GM12878 (cell line): ENCODE results near the gene CAMTA1. TPM values are rescaled to one million over a fixed set of nuclear protein-coding genes. Genes with fewer than 3 reads are reported as not detected.

ENCODE experiments used
- ATAC-seq: fragments of 200-7000 bp; cut with Tn5 transposase; 3 replicates; pipeline ENCODE4 v1.9.1; 2020; ENCODE audit warnings: mild to moderate bottlenecking, moderate library complexity
- BruUV-seq: library from RNA; stranded (reverse); fragments of 400-500 nt; replicated peaks from 2 replicates; lab custom pipeline; 2021; lab: Mats Ljungman, UMichigan
- CTCF ChIA-PET: fragments of 300-600 bp; sonication (Branson Sonifier 250); formaldehyde crosslinking; extraction: SDS; loops from one replicate; lab custom pipeline; 2021; ENCODE audit warnings: inconsistent platforms; lab: Yijun Ruan, JAX
- POLR2A ChIA-PET: fragments of 350-600 bp; formaldehyde crosslinking; extraction: SDS; loops from one replicate; lab custom pipeline; 2021; ENCODE audit warnings: inconsistent platforms; lab: Charles Lee
- RAD21 ChIA-PET: fragments of 300-600 bp; sonication (Branson Sonifier 250); formaldehyde crosslinking; loops from one replicate; lab custom pipeline; 2023; ENCODE audit warnings: antibody characterized with exemption; ENCODE audit not compliant: unreplicated experiment; lab: Charles Lee
- SMC1A ChIA-PET: fragments of 300-600 bp; sonication (Branson Sonifier 250); formaldehyde crosslinking; loops from one replicate; lab custom pipeline; 2023; ENCODE audit not compliant: unreplicated experiment, uncharacterized antibody; lab: Charles Lee
- DNase-seq: peaks from one replicate; pipeline ENCODE4 v3.0.0-alpha.2; 2011; ENCODE audit warnings: low read depth, low spot score
- FAIRE-seq: peaks from 3 replicates; lab custom pipeline; 2011; peaks lifted over from hg19 to GRCh38; lab: Jason Lieb, UNC
- H2AFZ ChIP-seq: 2 replicates; pipeline ENCODE4 v1.6.0; 2011; ENCODE audit warnings: low read depth, low read length, control low read depth; ENCODE audit not compliant: control insufficient read depth
- H3K27ac ChIP-seq: 2 replicates; pipeline ENCODE4 v1.5.1; 2011; ENCODE audit warnings: control low read depth; ENCODE audit not compliant: control insufficient read depth, insufficient read depth
- H3K27me3 ChIP-seq, 2 experiments: replicated peaks in 1 of 2; 2 replicates each; pipeline versions ENCODE4 v1.6.0 to v1.6.1; 2011; ENCODE audit warnings: low read length in 1 of 2; ENCODE audit not compliant: control insufficient read depth in 2 of 2, insufficient read depth in 2 of 2
- H3K36me3 ChIP-seq, 2 experiments: 2 replicates each; pipeline ENCODE4 v1.5.1; 2011; ENCODE audit warnings: low read length in 1 of 2; ENCODE audit not compliant: control insufficient read depth in 2 of 2, insufficient read depth in 2 of 2
- H3K4me1 ChIP-seq: 2 replicates; pipeline ENCODE4 v1.6.1; 2011; ENCODE audit warnings: mild to moderate bottlenecking, low read length, moderate library complexity, mixed read lengths; ENCODE audit not compliant: control insufficient read depth, insufficient read depth
- H3K4me2 ChIP-seq: 2 replicates; pipeline ENCODE4 v1.6.0; 2011; ENCODE audit warnings: control low read depth; ENCODE audit not compliant: control insufficient read depth, insufficient read depth
- H3K4me3 ChIP-seq: fragments of 200-600 bp; sonication (generic); 2 replicates; pipeline ENCODE4 v1.5.1; 2016
- H3K79me2 ChIP-seq: 2 replicates; pipeline ENCODE4 v1.6.0; 2011; ENCODE audit warnings: low read length; ENCODE audit not compliant: control insufficient read depth, insufficient read depth
- H3K9ac ChIP-seq: 2 replicates; pipeline ENCODE4 v1.8.0; 2011; ENCODE audit warnings: low read length, control low read depth, mixed read lengths; ENCODE audit not compliant: control insufficient read depth, insufficient read depth
- H3K9me3 ChIP-seq: replicated peaks from 3 replicates; pipeline ENCODE4 v1.5.1; 2011; ENCODE audit warnings: mild to moderate bottlenecking, low read length; ENCODE audit not compliant: control insufficient read depth, insufficient read depth
- H4K20me1 ChIP-seq: 2 replicates; pipeline ENCODE4 v1.6.0; 2011; ENCODE audit not compliant: control insufficient read depth, insufficient read depth
- BRCA1 ChIP-seq: IDR thresholded peaks from 2 replicates; pipeline ENCODE4 v1.6.1; 2011; ENCODE audit warnings: low read depth, low read length, improper control_type of control experiment
- YBX1 ChIP-seq: fragments of 450-650 bp; IDR thresholded peaks from 2 replicates; pipeline ENCODE4 v1.6.1; 2016; ENCODE audit warnings: antibody characterized with exemption
- YY1 ChIP-seq: IDR thresholded peaks from 2 replicates; pipeline ENCODE4 v1.6.1; 2011; ENCODE audit warnings: low read depth, mild to moderate bottlenecking, low read length
- WGBS: methylation state at CpG from one replicate; pipeline ENCODE4 v1.1.6; 2016; ENCODE audit warnings: low lambda C conversion rate; ENCODE audit not compliant: insufficient replicate concordance, insufficient coverage; ENCODE audit errors: missing lambda C conversion rate; 5-methylcytosine and 5-hydroxymethylcytosine counted together
- in situ Hi-C: fragments of 300-500 bp; cut with MboI; formaldehyde crosslinking; loops from 9 replicates; pipeline ENCODE4 v1.14.3; 2018; ENCODE audit warnings: mixed read lengths
- intact Hi-C: fragments of 100-400 bp; cut with micrococcal nuclease; formaldehyde crosslinking; loops from one replicate; pipeline ENCODE4 v1.14.2; 2022; ENCODE audit not compliant: unreplicated experiment
- polyA plus RNA-seq, 11 experiments: library from polyadenylated mRNA; depleted of rRNA in 4 of 11; unstranded in 6 of 11; stranded (reverse) in 5 of 11; fragments of >200 nt; fragmentation: Nextera tagmentation in 4 of 11; fragmentation: Illumina TruSeq in 1 of 11; extraction: Ambion mirVana in 4 of 11; extraction: Trizol in 1 of 11; gene quantifications; 1 replicate in 1 of 11; 2 replicates in 10 of 11; pipeline versions ENCODE4 v1.2.1 to v1.2.3, GENCODE V29; 2011 to 2016; ENCODE audit warnings: inconsistent platforms in 2 of 11, missing spikeins in 2 of 11, low read depth in 1 of 11
- total RNA-seq, 4 experiments: library from RNA; depleted of rRNA in 3 of 4; stranded (reverse); fragments of >200 nt in 3 of 4; fragmentation: Illumina TruSeq in 1 of 4; extraction: Trizol in 1 of 4; gene quantifications; 2 replicates each; pipeline versions ENCODE4 v1.2.1 to v1.2.3, GENCODE V29; 2013 to 2021
- TF ChIP-seq, protein P1 (sequence below): fragments of 450-650 bp; IDR thresholded peaks from 2 replicates; pipeline ENCODE4 v1.6.1; 2017; ENCODE audit warnings: mild to moderate bottlenecking, moderate library complexity
- TF ChIP-seq, protein P2 (sequence below): fragments of 450-650 bp; IDR thresholded peaks from 2 replicates; pipeline ENCODE4 v1.6.1; 2017; ENCODE audit warnings: mild to moderate bottlenecking, moderate library complexity

The CAMTA1 gene
- total and polyA plus RNA-seq, 10 of the 15 experiments (the other 5 are each of a cell fraction or from before 2014, with no cell fraction given), result 37.7 to 148 (median 76.4) TPM

DNA sequence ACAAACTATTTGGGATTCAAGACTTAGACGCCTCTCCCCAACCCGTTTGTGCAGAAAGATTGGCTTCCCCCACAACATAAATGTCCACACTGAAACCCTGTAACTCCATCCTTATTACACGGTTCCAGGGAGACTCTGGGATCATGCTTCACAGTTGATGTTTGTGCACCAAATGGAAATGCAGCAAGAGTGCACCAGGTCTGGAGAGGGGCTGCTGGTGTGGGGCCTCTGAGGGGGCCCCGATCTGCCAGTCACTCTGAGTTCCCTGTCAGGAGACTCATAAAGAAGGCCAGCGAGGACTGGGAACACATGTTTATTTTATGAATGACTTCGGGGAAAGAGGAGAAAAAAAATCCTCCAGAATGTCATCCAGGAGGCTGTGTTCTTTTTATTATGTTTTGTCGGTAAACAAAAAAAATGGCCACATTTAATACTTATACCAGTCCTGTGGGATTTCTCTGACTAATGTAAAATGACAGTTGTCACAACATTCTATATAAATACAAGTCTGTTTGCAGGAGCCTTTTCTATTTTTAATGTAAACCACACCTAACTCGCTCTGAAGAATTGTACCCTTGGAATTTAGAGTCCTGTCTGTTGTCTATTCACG lies 546.8 kb downstream of the CAMTA1 start:
- ChIA-PET CTCF (no interaction called here), POLR2A (no interaction called here), RAD21 (no interaction called here), SMC1A (no interaction called here)
- no peaks in the 10 kb centered on the region for H3K36me3 ChIP-seq
- H3K4me3 ChIP-seq, result no peak overlapping the region
- H3K79me2 ChIP-seq, result no peaks in the 10 kb centered on the region
- no peak for TF ChIP-seq YBX1
- TF ChIP-seq, protein P1, sequence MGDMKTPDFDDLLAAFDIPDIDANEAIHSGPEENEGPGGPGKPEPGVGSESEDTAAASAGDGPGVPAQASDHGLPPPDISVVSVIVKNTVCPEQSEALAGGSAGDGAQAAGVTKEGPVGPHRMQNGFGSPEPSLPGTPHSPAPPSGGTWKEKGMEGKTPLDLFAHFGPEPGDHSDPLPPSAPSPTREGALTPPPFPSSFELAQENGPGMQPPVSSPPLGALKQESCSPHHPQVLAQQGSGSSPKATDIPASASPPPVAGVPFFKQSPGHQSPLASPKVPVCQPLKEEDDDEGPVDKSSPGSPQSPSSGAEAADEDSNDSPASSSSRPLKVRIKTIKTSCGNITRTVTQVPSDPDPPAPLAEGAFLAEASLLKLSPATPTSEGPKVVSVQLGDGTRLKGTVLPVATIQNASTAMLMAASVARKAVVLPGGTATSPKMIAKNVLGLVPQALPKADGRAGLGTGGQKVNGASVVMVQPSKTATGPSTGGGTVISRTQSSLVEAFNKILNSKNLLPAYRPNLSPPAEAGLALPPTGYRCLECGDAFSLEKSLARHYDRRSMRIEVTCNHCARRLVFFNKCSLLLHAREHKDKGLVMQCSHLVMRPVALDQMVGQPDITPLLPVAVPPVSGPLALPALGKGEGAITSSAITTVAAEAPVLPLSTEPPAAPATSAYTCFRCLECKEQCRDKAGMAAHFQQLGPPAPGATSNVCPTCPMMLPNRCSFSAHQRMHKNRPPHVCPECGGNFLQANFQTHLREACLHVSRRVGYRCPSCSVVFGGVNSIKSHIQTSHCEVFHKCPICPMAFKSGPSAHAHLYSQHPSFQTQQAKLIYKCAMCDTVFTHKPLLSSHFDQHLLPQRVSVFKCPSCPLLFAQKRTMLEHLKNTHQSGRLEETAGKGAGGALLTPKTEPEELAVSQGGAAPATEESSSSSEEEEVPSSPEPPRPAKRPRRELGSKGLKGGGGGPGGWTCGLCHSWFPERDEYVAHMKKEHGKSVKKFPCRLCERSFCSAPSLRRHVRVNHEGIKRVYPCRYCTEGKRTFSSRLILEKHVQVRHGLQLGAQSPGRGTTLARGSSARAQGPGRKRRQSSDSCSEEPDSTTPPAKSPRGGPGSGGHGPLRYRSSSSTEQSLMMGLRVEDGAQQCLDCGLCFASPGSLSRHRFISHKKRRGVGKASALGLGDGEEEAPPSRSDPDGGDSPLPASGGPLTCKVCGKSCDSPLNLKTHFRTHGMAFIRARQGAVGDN, result no peak
- no peak for TF ChIP-seq BRCA1
- TF ChIP-seq, protein P2, sequence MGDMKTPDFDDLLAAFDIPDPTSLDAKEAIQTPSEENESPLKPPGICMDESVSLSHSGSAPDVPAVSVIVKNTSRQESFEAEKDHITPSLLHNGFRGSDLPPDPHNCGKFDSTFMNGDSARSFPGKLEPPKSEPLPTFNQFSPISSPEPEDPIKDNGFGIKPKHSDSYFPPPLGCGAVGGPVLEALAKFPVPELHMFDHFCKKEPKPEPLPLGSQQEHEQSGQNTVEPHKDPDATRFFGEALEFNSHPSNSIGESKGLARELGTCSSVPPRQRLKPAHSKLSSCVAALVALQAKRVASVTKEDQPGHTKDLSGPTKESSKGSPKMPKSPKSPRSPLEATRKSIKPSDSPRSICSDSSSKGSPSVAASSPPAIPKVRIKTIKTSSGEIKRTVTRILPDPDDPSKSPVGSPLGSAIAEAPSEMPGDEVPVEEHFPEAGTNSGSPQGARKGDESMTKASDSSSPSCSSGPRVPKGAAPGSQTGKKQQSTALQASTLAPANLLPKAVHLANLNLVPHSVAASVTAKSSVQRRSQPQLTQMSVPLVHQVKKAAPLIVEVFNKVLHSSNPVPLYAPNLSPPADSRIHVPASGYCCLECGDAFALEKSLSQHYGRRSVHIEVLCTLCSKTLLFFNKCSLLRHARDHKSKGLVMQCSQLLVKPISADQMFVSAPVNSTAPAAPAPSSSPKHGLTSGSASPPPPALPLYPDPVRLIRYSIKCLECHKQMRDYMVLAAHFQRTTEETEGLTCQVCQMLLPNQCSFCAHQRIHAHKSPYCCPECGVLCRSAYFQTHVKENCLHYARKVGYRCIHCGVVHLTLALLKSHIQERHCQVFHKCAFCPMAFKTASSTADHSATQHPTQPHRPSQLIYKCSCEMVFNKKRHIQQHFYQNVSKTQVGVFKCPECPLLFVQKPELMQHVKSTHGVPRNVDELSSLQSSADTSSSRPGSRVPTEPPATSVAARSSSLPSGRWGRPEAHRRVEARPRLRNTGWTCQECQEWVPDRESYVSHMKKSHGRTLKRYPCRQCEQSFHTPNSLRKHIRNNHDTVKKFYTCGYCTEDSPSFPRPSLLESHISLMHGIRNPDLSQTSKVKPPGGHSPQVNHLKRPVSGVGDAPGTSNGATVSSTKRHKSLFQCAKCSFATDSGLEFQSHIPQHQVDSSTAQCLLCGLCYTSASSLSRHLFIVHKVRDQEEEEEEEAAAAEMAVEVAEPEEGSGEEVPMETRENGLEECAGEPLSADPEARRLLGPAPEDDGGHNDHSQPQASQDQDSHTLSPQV, result no peak
- no peak for TF ChIP-seq YY1
- intact Hi-C loops (no loop called here), in situ Hi-C loops (no loop called here)
- ATAC-seq (no peak), FAIRE-seq (no peak), DNase-seq (no peak)
- WGBS, result 20% methylated on average over 9 of the region's 9 CpGs
- no peaks in the 10 kb centered on the region for H3K9me3 ChIP-seq
- H3K27ac ChIP-seq, result no peak overlapping the region
- no peaks in the 10 kb centered on the region for H4K20me1 ChIP-seq
- no peak overlapping the region for H3K9ac ChIP-seq
- H3K4me2 ChIP-seq, result no peak overlapping the region
- no peak overlapping the region for H2AFZ ChIP-seq
- BruUV-seq, result no TSS peak
- H3K4me1 ChIP-seq, result no peaks in the 10 kb centered on the region
- H3K27me3 ChIP-seq, result no peaks in the 10 kb centered on the region
